SK-N-SH (cell line): ENCODE data around the gene SLF2. TPM values are rescaled to one million over a fixed set of nuclear protein-coding genes. Genes with fewer than 3 reads are reported as not detected.

Source experiments
- CTCF ChIA-PET: fragments of 300-600, 350-600 bp; formaldehyde crosslinking; extraction: SDS; loops from one replicate; lab custom pipeline; 2021; lab: Yijun Ruan, JAX
- POLR2A ChIA-PET: fragments of 350-600 bp; sonication (Branson Sonifier 250); formaldehyde crosslinking; extraction: SDS; loops from one replicate; lab custom pipeline; 2020; ENCODE audit warnings: antibody characterized with exemption, inconsistent platforms; lab: Yijun Ruan, JAX
- DNase-seq: peaks from one replicate; pipeline ENCODE4 v3.0.0; 2012
- H2AFZ ChIP-seq: fragments of 200-600 bp; sonication (generic); 2 replicates; pipeline ENCODE4 v1.8.1; 2016; ENCODE audit warnings: antibody characterized with exemption, mild to moderate bottlenecking, low read depth
- H3F3A ChIP-seq: fragments of 200-600 bp; sonication (generic); replicated peaks from 2 replicates; pipeline ENCODE3; 2016; ENCODE audit warnings: antibody characterized with exemption, mild to moderate bottlenecking; ENCODE audit not compliant: insufficient read depth
- H3K27ac ChIP-seq, 2 experiments: fragments of 200-500 bp in 1 of 2; fragments of 200-600 bp in 1 of 2; sonication (Bioruptor generic) in 1 of 2; sonication (generic), shearing (Covaris generic) in 1 of 2; 2 replicates each; pipeline versions ENCODE4 v1.5.1 to v1.6.1; 2014 to 2016; ENCODE audit warnings: low read depth in 2 of 2, inconsistent platforms in 1 of 2, low read length in 1 of 2, mild to moderate bottlenecking in 1 of 2, mixed read lengths in 1 of 2
- H3K27me3 ChIP-seq: fragments of 200-600 bp; sonication (generic), shearing (Covaris generic); 2 replicates; pipeline ENCODE4 v1.6.1; 2016; ENCODE audit warnings: mixed run types; ENCODE audit not compliant: insufficient read depth
- H3K36me3 ChIP-seq, 2 experiments: fragments of 200-500 bp in 1 of 2; fragments of 200-600 bp in 1 of 2; sonication (Bioruptor generic) in 1 of 2; sonication (generic) in 1 of 2; replicated peaks in 1 of 2; 2 replicates each; pipeline versions ENCODE3 to v1.5.1; 2014 to 2016; ENCODE audit warnings: low read length in 1 of 2, mild to moderate bottlenecking in 1 of 2; ENCODE audit not compliant: insufficient read depth in 2 of 2, control insufficient read depth in 1 of 2
- H3K4me1 ChIP-seq, 2 experiments: fragments of 200-500 bp in 1 of 2; fragments of 200-600 bp in 1 of 2; sonication (Bioruptor generic) in 1 of 2; sonication (generic), shearing (Covaris generic) in 1 of 2; 2 replicates each; pipeline versions ENCODE4 v1.5.1 to v1.6.1; 2014 to 2016; ENCODE audit warnings: low read depth in 1 of 2, low read length in 1 of 2, mixed run types in 1 of 2; ENCODE audit not compliant: insufficient read depth in 2 of 2, control insufficient read depth in 1 of 2
- H3K4me2 ChIP-seq: fragments of 200-600 bp; sonication (generic), shearing (Covaris generic); 2 replicates; pipeline ENCODE4 v1.6.1; 2017; ENCODE audit warnings: mixed run types
- H3K4me3 ChIP-seq, 2 experiments: fragments of 200-500 bp in 1 of 2; fragments of 200-600 bp in 1 of 2; sonication (Bioruptor generic) in 1 of 2; sonication (generic), shearing (Covaris generic) in 1 of 2; 2 replicates each; pipeline versions ENCODE4 v1.5.1 to v1.8.1; 2014 to 2016; ENCODE audit warnings: low read depth in 2 of 2, inconsistent platforms in 1 of 2, low read length in 1 of 2, mild to moderate bottlenecking in 1 of 2, mixed read lengths in 1 of 2, moderate library complexity in 1 of 2
- H3K79me2 ChIP-seq: fragments of 200-600 bp; sonication (generic); 2 replicates; pipeline ENCODE4 v1.8.1; 2017; ENCODE audit warnings: mild to moderate bottlenecking; ENCODE audit not compliant: insufficient read depth
- H3K9ac ChIP-seq: fragments of 200-600 bp; sonication (generic); 2 replicates; pipeline ENCODE4 v1.6.1; 2017; ENCODE audit warnings: mixed run types
- H3K9me2 ChIP-seq: fragments of 200-600 bp; sonication (generic); 2 replicates; pipeline ENCODE4 v1.6.1; 2017; ENCODE audit warnings: mixed run types
- H3K9me3 ChIP-seq: fragments of 200-600 bp; sonication (generic); 2 replicates; pipeline ENCODE4 v1.6.1; 2017; ENCODE audit warnings: mixed run types, mild to moderate bottlenecking, moderate library complexity
- H4K20me1 ChIP-seq: fragments of 200-600 bp; sonication (generic); 2 replicates; pipeline ENCODE4 v1.6.1; 2017; ENCODE audit warnings: mild to moderate bottlenecking, mixed run types; ENCODE audit not compliant: insufficient read depth
- CHD2 ChIP-seq: fragments of 150-350 bp; IDR thresholded peaks from 2 replicates; pipeline ENCODE4 v1.6.1; 2018; ENCODE audit warnings: low read length; ENCODE audit not compliant: partially characterized antibody
- EP300 ChIP-seq, 2 experiments: IDR thresholded peaks; 2 replicates each; pipeline versions ENCODE4 v1.4.0 to v1.6.1; 2012; ENCODE audit warnings: borderline replicate concordance in 1 of 2, low read depth in 1 of 2, low read length in 1 of 2
- FOSL2 ChIP-seq: IDR thresholded peaks from 2 replicates; pipeline ENCODE4 v1.4.0; 2012; ENCODE audit warnings: low read depth, mild to moderate bottlenecking, moderate library complexity, borderline replicate concordance
- FOXJ3 ChIP-seq: sonication (generic); formaldehyde crosslinking; IDR thresholded peaks from 2 replicates; pipeline ENCODE4 v1.5.1; 2020; ENCODE audit warnings: mild to moderate bottlenecking, missing genetic modification reagents
- IRF3 ChIP-seq: fragments of 150-350 bp; IDR thresholded peaks from 2 replicates; pipeline ENCODE4 v1.6.1; 2016; ENCODE audit warnings: mild to moderate bottlenecking, low read depth, low read length
- JUND ChIP-seq: IDR thresholded peaks from 2 replicates; pipeline ENCODE4 v1.4.0; 2012
- MAX ChIP-seq: IDR thresholded peaks from 2 replicates; pipeline ENCODE4 v1.4.0; 2012; ENCODE audit warnings: low read depth
- NRF1 ChIP-seq: IDR thresholded peaks from 2 replicates; pipeline ENCODE4 v1.6.1; 2012; ENCODE audit warnings: low read depth, mild to moderate bottlenecking, low read length
- RFX5 ChIP-seq: IDR thresholded peaks from 2 replicates; pipeline ENCODE4 v1.6.1; 2012; ENCODE audit warnings: mild to moderate bottlenecking, improper control_type of control experiment, low read length
- TCF12 ChIP-seq: IDR thresholded peaks from 2 replicates; pipeline ENCODE4 v1.4.0; 2012
- TEAD4 ChIP-seq: IDR thresholded peaks from 2 replicates; pipeline ENCODE4 v1.4.0; 2012; ENCODE audit warnings: mild to moderate bottlenecking, borderline replicate concordance; ENCODE audit not compliant: insufficient read depth
- USF1 ChIP-seq: IDR thresholded peaks from 2 replicates; pipeline ENCODE4 v1.4.0; 2012; ENCODE audit warnings: low read depth, borderline replicate concordance
- USF2 ChIP-seq: fragments of 150-350 bp; IDR thresholded peaks from 2 replicates; pipeline ENCODE4 v1.6.1; 2017; ENCODE audit warnings: antibody characterized with exemption, low read length, low read depth, borderline replicate concordance
- ZBTB33 ChIP-seq: IDR thresholded peaks from 2 replicates; pipeline ENCODE4 v1.4.0; 2012; ENCODE audit warnings: low read depth, borderline replicate concordance
- WGBS: methylation state at CpG from one replicate; pipeline ENCODE4 v1.1.6; 2017; ENCODE audit warnings: low lambda C conversion rate; 5-methylcytosine and 5-hydroxymethylcytosine counted together
- polyA plus RNA-seq, 3 experiments: library from polyadenylated mRNA; depleted of rRNA; stranded (reverse); fragments of >200 nt; gene quantifications; 2 replicates each; pipeline ENCODE4 v1.2.3, GENCODE V29; 2012

Gene SLF2
- polyA plus RNA-seq, 1 of the 3 experiments (the other 2 are of a cell fraction) = 6.3 TPM

- ChIA-PET POLR2A (no interaction called here), CTCF (interaction anchor here (1.0 to 1.2 kb wide), 2 partner anchors 39 to 81 kb away, joined by 3 read pairs; no protein-coding TSS in a partner anchor)
- H3K36me3 ChIP-seq = peaks cover 49 to 70% of the 10 kb centered on the region in 2 experiments
- no peaks in the 10 kb centered on the region for H3K9me3 ChIP-seq
- peaks cover 8% of the 10 kb centered on the region for H3F3A ChIP-seq
- TF ChIP-seq ZBTB33 = no peak
- H3K27ac ChIP-seq = no peak overlapping the region
- H3K9me2 ChIP-seq = no peaks in the 10 kb centered on the region
- H3K4me3 ChIP-seq = no peak overlapping the region
- no peak for DNase-seq
- no peaks in the 10 kb centered on the region for H3K27me3 ChIP-seq
- H3K79me2 ChIP-seq = peaks cover 37% of the 10 kb centered on the region
- no peak overlapping the region for H3K4me2 ChIP-seq
- H2AFZ ChIP-seq = no peak overlapping the region
- peaks cover 26% of the 10 kb centered on the region for H4K20me1 ChIP-seq
- WGBS = 95% methylated on average over 3 of the region's 3 CpGs
- H3K9ac ChIP-seq = no peak overlapping the region
- peaks cover 5 to 13% of the 10 kb centered on the region in 2 experiments; a peak in 3 of 4 replicates for H3K4me1 ChIP-seq
Observed at GRCh38 chr10:100917071-100917470, 4.3 kb downstream of the SLF2 start.

GRCh38 chr10:100923580-100923979, 10.8 kb downstream of the SLF2 start:
- Histone ChIP-seq H3K9me2 (no peaks in the 10 kb centered on the region), H2AFZ (no peak overlapping the region), H3K36me3 (peaks cover 63 to 92% of the 10 kb centered on the region in 2 experiments), H3F3A (peaks cover 5% of the 10 kb centered on the region), H3K27me3 (no peaks in the 10 kb centered on the region), H3K79me2 (peaks cover 30% of the 10 kb centered on the region; the same call in 1 of the 2 replicates), H3K9me3 (no peaks in the 10 kb centered on the region), H3K9ac (no peak overlapping the region), H4K20me1 (no peaks in the 10 kb centered on the region), H3K27ac (no peak overlapping the region), H3K4me1 (no peaks in the 10 kb centered on the region), H3K4me3 (no peak overlapping the region), H3K4me2 (no peak overlapping the region)
- POLR2A ChIA-PET = interaction anchor here (0.6 kb wide), 1 partner anchor 32 kb away, joined by 4 read pairs; no protein-coding TSS in a partner anchor
- DNase-seq = no peak
- TF ChIP-seq IRF3 (no peak), FOSL2 (no peak), ZBTB33 (no peak), RFX5 (no peak), CHD2 (no peak), NRF1 (no peak), TEAD4 (no peak), EP300 (IDR thresholded peaks at IDR 0.05; ENCODE audit: borderline replicate concordance in 1 of 2, low read depth in 1 of 2, low read length in 1 of 2) (no peak), USF2 (no peak), MAX (no peak), FOXJ3 (CRISPR knock-in tag) (no peak), USF1 (no peak), JUND (no peak), TCF12 (no peak)
- CTCF ChIA-PET = interaction anchor here (0.7 to 1.2 kb wide), 2 partner anchors 11 to 49 kb away, joined by 3 to 4 read pairs; no protein-coding TSS in a partner anchor
